Left renal cortex interstitium (tissue), 4 donors: ENCODE measurements around the gene TSPAN9. TPM values are rescaled to one million over a fixed set of nuclear protein-coding genes. Genes with fewer than 3 reads are reported as not detected.

Source experiments
- DNase-seq, 4 donors: peaks; one replicate each; pipeline ENCODE4 v3.0.0-alpha.2; 2013; ENCODE audit warnings: low read depth in 4 of 4, low spot score in 2 of 4, missing footprints in 1 of 4
- polyA plus RNA-seq, 4 donors: library from polyadenylated mRNA; unstranded; fragments of 120-200 nt; gene quantifications; one replicate each; pipeline ENCODE4 v1.2.1, GENCODE V29; 2013; ENCODE audit not compliant: insufficient read length in 4 of 4

Gene TSPAN9
- polyA plus RNA-seq, 4 donors = 81.7 to 105 (median 95.4) TPM

GRCh38 chr12:3281588-3282383, 204.6 kb downstream of the TSPAN9 start:
- no peak for DNase-seq

- no peak for DNase-seq
These were observed 205.1 kb downstream of the TSPAN9 start for GRCh38 chr12:3282384-3282670.

- no peak for DNase-seq
These were observed 206.0 kb downstream of the TSPAN9 start for GRCh38 chr12:3283137-3283680.

GRCh38 chr12:3284405-3284804, 207.2 kb downstream of the TSPAN9 start:
- DNase-seq = no peak

GRCh38 chr12:3285570-3285969, 208.4 kb downstream of the TSPAN9 start:
- DNase-seq = no peak

GRCh38 chr12:3288690-3289089, 211.5 kb downstream of the TSPAN9 start:
- DNase-seq = no peak

GRCh38 chr12:3289702-3290101, 212.5 kb downstream of the TSPAN9 start:
- DNase-seq = no peak

GRCh38 chr12:3291939-3292338, 214.8 kb downstream of the TSPAN9 start:
- DNase-seq = no peak

GRCh38 chr12:3292677-3293412, 215.7 kb downstream of the TSPAN9 start:
- no peak for DNase-seq

- no peak for DNase-seq
These were observed 216.4 kb downstream of the TSPAN9 start for GRCh38 chr12:3293446-3294161.

- no peak for DNase-seq
These were observed 217.3 kb downstream of the TSPAN9 start for GRCh38 chr12:3294481-3294911.

GRCh38 chr12:3295225-3295624, 218.0 kb downstream of the TSPAN9 start:
- no peak for DNase-seq

- no peak for DNase-seq
These were observed 218.6 kb downstream of the TSPAN9 start for GRCh38 chr12:3295646-3296408.

- DNase-seq = no peak
These were observed 219.2 kb downstream of the TSPAN9 start for GRCh38 chr12:3296409-3296701.

GRCh38 chr12:3298603-3299002, 221.4 kb downstream of the TSPAN9 start:
- DNase-seq = no peak

GRCh38 chr12:3299929-3300832, 223.0 kb downstream of the TSPAN9 start:
- DNase-seq = peak in 2 of 4 donors; percentile 58 to 65

GRCh38 chr12:3300833-3301401, 223.7 kb downstream of the TSPAN9 start:
- no peak for DNase-seq

- no peak for DNase-seq
These were observed 225.3 kb downstream of the TSPAN9 start for GRCh38 chr12:3302401-3303041.
